PC-3 (cell line): ENCODE measurements around the gene ZNF366. TPM values are rescaled to one million over a fixed set of nuclear protein-coding genes. Genes with fewer than 3 reads are reported as not detected.

ENCODE experiments used
- ATAC-seq: fragments of 200-7000 bp; cut with Tn5 transposase; 2 replicates; pipeline ENCODE4 v1.9.1; 2020; ENCODE audit warnings: mild to moderate bottlenecking, moderate library complexity
- BruUV-seq: library from RNA; stranded (reverse); fragments of 400-500 nt; replicated peaks from 2 replicates; lab custom pipeline; 2021; lab: Mats Ljungman, UMichigan
- CTCF ChIA-PET: fragments of 300-600 bp; sonication (Branson Sonifier 250); formaldehyde crosslinking; loops from one replicate; lab custom pipeline; 2022; ENCODE audit warnings: antibody characterized with exemption; lab: Charles Lee
- POLR2A ChIA-PET: fragments of 300-600 bp; sonication (Branson Sonifier 250); formaldehyde crosslinking; loops from one replicate; lab custom pipeline; 2022; ENCODE audit warnings: antibody characterized with exemption; ENCODE audit not compliant: unreplicated experiment; lab: Charles Lee
- DNase-seq: peaks from one replicate; pipeline ENCODE4 v3.0.0-alpha.2; 2015
- H2AFZ ChIP-seq: fragments of 300-600 bp; sonication (generic); 2 replicates; pipeline ENCODE4 v1.6.0; 2016; ENCODE audit warnings: antibody characterized with exemption, low read length
- H3F3A ChIP-seq: fragments of 300-600 bp; sonication (generic); one replicate; pipeline ENCODE4 v1.6.0; 2017; ENCODE audit warnings: antibody characterized with exemption, low read length, control low read depth, mild to moderate bottlenecking; ENCODE audit not compliant: unreplicated experiment
- H3K27ac ChIP-seq: fragments of 300-600 bp; sonication (generic); 2 replicates; pipeline ENCODE4 v1.5.1; 2016; ENCODE audit warnings: mild to moderate bottlenecking, low read length
- H3K27me3 ChIP-seq: fragments of 300-600 bp; sonication (generic); 2 replicates; pipeline ENCODE4 v1.6.1; 2016; ENCODE audit warnings: low read length, mixed read lengths
- H3K36me3 ChIP-seq: fragments of 300-600 bp; sonication (generic); 2 replicates; pipeline ENCODE4 v1.6.1; 2016; ENCODE audit warnings: low read depth, mixed run types, low read length, mixed read lengths
- H3K4me1 ChIP-seq: fragments of 300-600 bp; sonication (generic); 2 replicates; pipeline ENCODE4 v1.5.1; 2016; ENCODE audit warnings: low read length; ENCODE audit not compliant: insufficient read depth
- H3K4me2 ChIP-seq: fragments of 300-600 bp; sonication (generic); 2 replicates; pipeline ENCODE4 v1.6.0; 2016; ENCODE audit warnings: low read length
- H3K4me3 ChIP-seq: fragments of 300-600 bp; sonication (generic); 2 replicates; pipeline ENCODE4 v1.5.1; 2016; ENCODE audit warnings: mild to moderate bottlenecking, low read length, mixed read lengths
- H3K79me2 ChIP-seq: fragments of 300-600 bp; sonication (generic); 2 replicates; pipeline ENCODE4 v1.6.1; 2017; ENCODE audit warnings: low read length, mixed read lengths
- H3K9ac ChIP-seq: fragments of 300-600 bp; sonication (generic); 2 replicates; pipeline ENCODE4 v1.6.0; 2016; ENCODE audit warnings: mild to moderate bottlenecking, low read length
- H3K9me2 ChIP-seq: fragments of 300-600 bp; sonication (generic); replicated peaks from 2 replicates; pipeline ENCODE4 v1.6.1; 2016; ENCODE audit warnings: mixed run types, low read length, mixed read lengths
- H3K9me3 ChIP-seq: fragments of 300-600 bp; sonication (generic); 2 replicates; pipeline ENCODE4 v1.6.1; 2016; ENCODE audit warnings: low read length, mixed read lengths
- H4K20me1 ChIP-seq: fragments of 300-600 bp; sonication (generic); 2 replicates; pipeline ENCODE4 v1.6.1; 2016; ENCODE audit warnings: low read length, mixed read lengths
- CTCF ChIP-seq: fragments of 300-600 bp; sonication (generic); conservative IDR thresholded peaks from 2 replicates; pipeline ENCODE4 v1.5.1; 2017; ENCODE audit warnings: antibody characterized with exemption, low read depth, mild to moderate bottlenecking, low read length
- EZH2 ChIP-seq: fragments of 300-600 bp; sonication (generic); IDR thresholded peaks from one replicate; pipeline ENCODE4 v1.6.1; 2017; ENCODE audit warnings: antibody characterized with exemption, mild to moderate bottlenecking, low read length; ENCODE audit not compliant: unreplicated experiment
- EZH2phosphoT487 ChIP-seq: fragments of 300-600 bp; sonication (generic); IDR thresholded peaks from 2 replicates; pipeline ENCODE4 v1.6.1; 2018; ENCODE audit warnings: mild to moderate bottlenecking, antibody characterized with exemption, low read length, borderline replicate concordance
- intact Hi-C: fragments of 100-400 bp; cut with micrococcal nuclease; formaldehyde crosslinking; loops from 2 replicates; pipeline ENCODE4 v1.9.0; 2023
- total RNA-seq: library from RNA; depleted of rRNA; stranded (reverse); fragments of >200 nt; gene quantifications from 2 replicates; pipeline ENCODE4 v1.2.3, GENCODE V29; 2014

The ZNF366 gene
- total RNA-seq, 1 experiment from 2014 or later: not detected

- Histone ChIP-seq H3K27ac (no peak overlapping the region), H3K9ac (no peak overlapping the region), H2AFZ (no peak overlapping the region), H3K79me2 (no peaks in the 10 kb centered on the region), H3F3A (no peaks in the 10 kb centered on the region), H3K9me2 (no peaks in the 10 kb centered on the region), H3K36me3 (no peaks in the 10 kb centered on the region), H4K20me1 (no peaks in the 10 kb centered on the region), H3K4me3 (no peak overlapping the region), H3K9me3 (0 out of 2 replicates have a peak, but pooled peaks cover 4% of the 10 kb centered on the region), H3K27me3 (no peaks in the 10 kb centered on the region), H3K4me2 (no peak overlapping the region), H3K4me1 (peaks cover 8% of the 10 kb centered on the region; the same call in 1 of the 2 replicates)
- intact Hi-C loops: loop anchor here (5.0 to 10.0 kb wide), 2 partner anchors 128 to 745 kb away; no protein-coding TSS in a partner anchor
- CTCF ChIA-PET: no interaction called here
- ATAC-seq: no peak
- TF ChIP-seq EZH2phosphoT487 (no peak), CTCF (no peak), EZH2 (no peak)
- POLR2A ChIA-PET: no interaction called here
- no TSS peak for BruUV-seq
- no peak for DNase-seq
Measured at GRCh38 chr5:72522607-72523006, 15.4 kb upstream of the ZNF366 start.

GRCh38 chr5:72519111-72519510 is 11.9 kb upstream of the ZNF366 start:
- Histone ChIP-seq H3K27me3 (no peaks in the 10 kb centered on the region), H3K9me3 (0 out of 2 replicates have a peak, but pooled peaks cover 4% of the 10 kb centered on the region), H3K9me2 (no peaks in the 10 kb centered on the region), H2AFZ (no peak overlapping the region), H3K9ac (no peak overlapping the region), H3K79me2 (no peaks in the 10 kb centered on the region), H3K27ac (no peak overlapping the region), H3K4me1 (peaks cover 2% of the 10 kb centered on the region), H3F3A (no peaks in the 10 kb centered on the region), H3K4me2 (no peak overlapping the region), H4K20me1 (no peaks in the 10 kb centered on the region), H3K36me3 (no peaks in the 10 kb centered on the region), H3K4me3 (no peak overlapping the region)
- intact Hi-C loops: no loop called here
- ATAC-seq: no peak
- POLR2A ChIA-PET: no interaction called here
- no peak for TF ChIP-seq EZH2phosphoT487
- no peak for TF ChIP-seq EZH2
- TF ChIP-seq CTCF: no peak
- CTCF ChIA-PET: no interaction called here
- no peak for DNase-seq
- BruUV-seq: no TSS peak

- H3K36me3 ChIP-seq: no peaks in the 10 kb centered on the region
- H2AFZ ChIP-seq: no peak overlapping the region
- no peak overlapping the region for H3K9ac ChIP-seq
- no peak for DNase-seq
- H3F3A ChIP-seq: no peaks in the 10 kb centered on the region
- no peak overlapping the region for H3K4me3 ChIP-seq
- no peak for ATAC-seq
- H3K4me2 ChIP-seq: no peak overlapping the region
- POLR2A ChIA-PET: no interaction called here
- H3K79me2 ChIP-seq: no peaks in the 10 kb centered on the region
- no peaks in the 10 kb centered on the region for H3K9me2 ChIP-seq
- BruUV-seq: no TSS peak
- H4K20me1 ChIP-seq: no peaks in the 10 kb centered on the region
- H3K9me3 ChIP-seq: 0 out of 2 replicates have a peak, but pooled peaks cover 4% of the 10 kb centered on the region
- peaks cover 12% of the 10 kb centered on the region for H3K4me1 ChIP-seq
- H3K27ac ChIP-seq: no peak overlapping the region
- no peaks in the 10 kb centered on the region for H3K27me3 ChIP-seq
- no peak for TF ChIP-seq CTCF
- no peak for TF ChIP-seq EZH2phosphoT487
- TF ChIP-seq EZH2: no peak
- CTCF ChIA-PET: no interaction called here
- intact Hi-C loops: no loop called here
Measured at GRCh38 chr5:72518001-72518683, 10.9 kb upstream of the ZNF366 start.
